Hematopoietic multipotent progenitor cell treated with erythropoietin and hydrocortisone succinate and interleukin-3 and kit ligand, for 17 days (in vitro differentiated cells): Measurements from ENCODE around the gene ADCY9.

Source experiments
- DNase-seq: peaks from one replicate; pipeline ENCODE4 v3.0.0-alpha.2; 2015; ENCODE audit warnings: low spot score

The ADCY9 gene

DNA sequence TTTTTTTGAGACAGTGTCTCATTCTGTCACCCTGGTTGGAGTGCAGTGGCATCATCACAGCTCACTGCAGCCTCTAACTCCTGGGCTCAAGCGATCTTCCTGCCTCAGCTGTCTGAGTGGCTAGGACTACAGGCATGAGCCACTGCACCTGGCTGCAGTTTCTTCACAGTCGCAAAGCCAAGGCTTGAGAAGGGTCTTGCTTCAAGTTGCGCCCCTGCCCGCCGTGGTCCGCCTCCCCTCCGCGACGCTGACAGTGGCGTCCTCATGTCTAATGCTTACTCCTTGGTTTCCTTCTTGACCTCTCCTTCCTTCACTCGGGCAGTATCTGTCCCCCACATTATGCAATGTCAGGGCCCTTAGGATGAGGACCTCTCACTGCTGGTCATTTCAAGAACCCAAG lies 112.7 kb downstream of the ADCY9 start:
- DNase-seq = no peak

DNA sequence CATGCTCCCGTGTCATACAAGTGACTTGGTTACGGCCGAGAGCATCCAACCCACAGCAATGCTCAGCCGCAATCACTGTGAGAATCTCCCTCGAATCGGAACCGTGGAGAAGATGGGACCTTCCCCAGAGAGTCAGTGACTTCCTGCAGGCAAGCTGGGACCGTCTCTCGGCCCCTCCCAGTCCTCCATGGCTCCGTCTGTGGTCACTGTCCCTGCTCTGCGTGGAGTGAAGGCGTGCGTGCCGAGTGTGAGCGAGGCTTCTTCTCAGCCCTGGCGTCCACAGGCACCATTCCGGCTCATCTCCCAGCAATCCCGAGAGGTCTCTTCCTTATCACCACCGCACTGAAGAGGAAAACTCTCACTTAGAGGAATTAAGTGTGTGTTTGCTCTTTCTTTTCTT lies 113.1 kb downstream of the ADCY9 start:
- DNase-seq = no peak

DNA sequence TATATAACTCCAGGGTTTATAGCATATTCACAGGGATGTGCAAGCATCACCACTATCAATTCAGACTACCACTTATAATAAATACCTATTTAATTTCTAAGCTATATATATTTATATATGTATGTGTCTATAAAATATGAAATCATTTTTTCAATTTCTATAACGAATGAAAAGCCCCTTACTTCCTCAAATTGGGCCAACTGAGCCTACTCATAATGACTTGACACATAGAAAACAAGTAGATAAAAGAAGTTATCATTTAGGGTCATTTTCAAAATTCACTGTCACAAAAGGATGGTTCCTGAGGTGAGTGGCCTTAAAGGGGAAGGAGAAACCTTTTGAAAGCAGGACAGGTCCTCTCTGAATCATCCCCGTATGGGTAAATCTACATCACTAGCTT lies 114.1 kb downstream of the ADCY9 start:
- DNase-seq = no peak

DNA sequence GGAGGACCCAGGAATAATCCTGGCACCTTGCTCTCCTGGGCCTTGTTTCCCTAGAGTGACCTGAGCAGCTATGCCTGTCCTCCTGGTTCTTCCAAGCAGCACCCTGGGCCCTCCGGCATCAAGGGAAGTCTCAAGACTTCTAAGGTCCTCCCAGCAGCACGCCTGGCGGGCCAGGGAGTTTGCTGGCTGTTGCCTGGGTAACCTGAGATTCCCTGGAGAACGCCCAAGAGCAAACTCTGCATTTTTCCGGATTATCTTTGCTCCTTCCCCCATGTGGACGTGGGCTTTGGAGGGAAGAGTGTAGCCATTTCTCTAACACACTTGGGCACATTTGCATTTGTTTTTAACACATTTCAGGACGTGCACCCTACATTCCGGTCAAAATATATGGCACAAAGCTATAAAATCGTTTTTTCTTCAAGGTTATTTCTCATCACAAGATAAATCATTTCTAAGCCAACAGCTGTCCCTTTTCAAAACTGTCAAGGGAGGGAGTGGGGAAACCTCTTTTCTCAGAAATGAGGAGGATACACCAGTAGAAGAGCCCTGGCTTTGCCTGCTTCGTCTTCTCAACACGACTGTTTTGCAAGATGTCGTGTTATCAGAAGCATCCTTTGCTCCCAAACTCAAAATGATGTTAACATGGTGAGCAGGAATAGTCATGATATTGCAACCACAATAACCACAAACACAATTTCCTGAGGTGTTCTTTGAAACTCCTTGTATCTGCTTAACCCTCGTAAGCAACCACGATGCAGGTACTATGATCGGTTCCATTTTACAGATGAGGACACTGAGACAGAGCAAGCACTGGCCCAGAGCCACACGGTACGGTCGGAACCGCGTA lies 116.5 kb downstream of the ADCY9 start:
- no peak for DNase-seq

DNA sequence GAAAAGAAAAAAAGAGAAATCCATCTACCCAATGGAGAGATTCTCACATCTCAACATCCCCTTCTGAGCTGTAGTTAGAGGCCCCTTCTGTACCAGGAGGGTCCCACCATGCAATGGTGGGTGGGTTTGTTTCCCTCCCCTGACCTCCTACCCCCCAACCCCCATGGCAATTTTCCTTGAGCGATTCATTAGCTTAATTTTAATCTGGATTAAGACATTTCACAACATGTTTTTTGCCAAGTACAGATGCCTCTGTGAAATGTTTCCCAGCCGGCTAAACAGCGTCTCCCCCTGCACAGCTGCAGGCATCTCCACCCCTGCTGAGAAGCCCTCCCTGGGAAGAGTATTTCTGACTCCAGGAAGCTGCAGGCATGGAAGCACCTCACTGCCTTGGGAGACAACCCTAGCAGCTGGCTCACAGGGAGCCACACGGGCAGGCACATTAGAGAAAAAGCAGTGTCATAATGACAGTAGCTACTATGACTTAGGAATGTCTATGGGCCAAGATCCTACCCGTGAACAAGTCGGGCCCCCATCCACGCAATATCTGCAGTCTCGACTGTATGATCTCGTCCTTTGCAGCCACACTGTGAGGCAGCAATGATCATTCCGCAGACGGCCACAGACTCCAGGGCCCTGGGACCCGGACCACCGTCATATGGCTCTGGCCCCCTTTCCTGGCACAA lies 117.3 kb downstream of the ADCY9 start:
- DNase-seq = no peak

DNA sequence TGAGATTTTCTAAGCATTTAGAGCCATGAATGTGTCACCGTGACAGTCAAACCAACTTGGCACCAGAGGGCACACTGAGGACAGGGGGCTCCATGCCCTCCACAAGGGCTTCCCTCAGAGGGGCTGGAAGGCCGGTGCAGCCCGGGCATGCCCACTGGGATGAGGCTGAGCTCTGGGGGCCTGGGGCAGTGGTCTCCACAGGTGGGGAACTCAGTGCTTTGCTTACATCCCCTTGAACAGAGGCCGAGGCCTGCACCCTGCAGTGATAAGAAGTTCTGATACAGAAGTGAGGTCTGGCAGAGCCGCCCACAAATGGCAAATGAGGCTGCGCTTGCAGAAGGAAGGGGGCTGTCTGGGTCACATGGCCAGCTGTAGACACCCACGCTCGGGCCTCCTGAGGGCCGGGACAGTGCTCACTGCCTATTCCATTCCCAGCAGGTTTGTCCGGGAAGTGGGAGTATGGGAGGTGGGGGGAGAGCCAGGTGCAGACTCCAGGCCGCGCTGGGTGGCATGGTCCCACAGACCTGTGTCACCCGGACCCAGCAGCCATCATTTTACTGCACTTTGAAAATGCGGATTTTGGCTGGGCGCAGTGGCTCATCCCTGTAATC lies 118.9 kb downstream of the ADCY9 start:
- no peak for DNase-seq

DNA sequence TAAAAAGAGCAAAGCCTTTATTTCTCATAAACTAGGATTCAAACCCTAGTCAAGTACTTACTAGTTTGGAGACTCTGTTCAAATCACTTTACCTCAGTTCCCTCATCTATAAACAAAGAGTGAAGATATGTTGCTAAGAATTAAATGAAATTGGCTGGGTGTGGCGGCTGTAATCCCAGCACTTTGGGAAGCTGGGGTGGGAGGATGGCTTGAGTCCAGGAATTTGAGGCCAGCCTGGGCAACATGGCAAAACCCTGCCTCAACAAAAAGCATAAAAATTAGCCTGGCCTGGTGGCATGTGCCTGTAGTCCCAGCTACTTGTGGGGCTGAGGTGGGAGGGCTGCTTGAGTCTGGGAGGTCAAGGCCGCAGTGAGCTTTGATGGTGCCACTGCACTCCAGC lies 121.2 kb downstream of the ADCY9 start:
- no peak for DNase-seq

DNA sequence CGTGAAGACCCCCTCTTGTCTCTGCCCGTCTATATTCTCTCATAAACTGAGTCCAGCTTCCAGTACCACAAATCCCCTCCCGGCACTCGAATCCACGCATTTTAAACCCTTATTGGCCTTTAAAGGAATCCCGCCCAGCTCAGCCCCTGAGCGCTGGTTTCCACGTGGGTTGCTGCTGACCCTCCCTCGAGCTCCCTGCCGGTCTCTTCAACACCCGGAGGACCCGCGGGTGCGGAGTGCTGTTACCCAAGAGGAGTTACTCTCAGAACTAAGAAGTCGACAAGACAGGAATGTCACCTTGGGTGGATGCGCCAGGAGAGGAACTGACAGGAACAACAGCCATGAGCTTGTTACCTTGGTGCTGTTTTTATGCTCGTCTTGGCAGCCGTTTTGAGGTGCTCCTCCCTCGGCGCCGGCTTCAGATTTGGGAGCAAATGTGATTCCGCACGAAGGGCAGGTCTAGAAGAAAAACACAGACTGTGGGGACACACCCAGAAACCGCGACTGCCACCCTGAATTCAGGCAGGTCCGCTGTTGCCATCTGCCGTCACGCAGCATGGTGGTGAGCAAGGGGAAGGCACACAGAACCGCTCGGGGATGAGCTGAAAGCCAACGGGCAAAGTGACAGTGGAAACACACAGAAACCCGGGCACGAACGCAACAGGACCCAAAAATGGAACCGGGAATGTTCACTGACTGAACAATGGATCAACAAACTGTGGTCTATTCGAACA lies 123.0 kb downstream of the ADCY9 start:
- DNase-seq = no peak

DNA sequence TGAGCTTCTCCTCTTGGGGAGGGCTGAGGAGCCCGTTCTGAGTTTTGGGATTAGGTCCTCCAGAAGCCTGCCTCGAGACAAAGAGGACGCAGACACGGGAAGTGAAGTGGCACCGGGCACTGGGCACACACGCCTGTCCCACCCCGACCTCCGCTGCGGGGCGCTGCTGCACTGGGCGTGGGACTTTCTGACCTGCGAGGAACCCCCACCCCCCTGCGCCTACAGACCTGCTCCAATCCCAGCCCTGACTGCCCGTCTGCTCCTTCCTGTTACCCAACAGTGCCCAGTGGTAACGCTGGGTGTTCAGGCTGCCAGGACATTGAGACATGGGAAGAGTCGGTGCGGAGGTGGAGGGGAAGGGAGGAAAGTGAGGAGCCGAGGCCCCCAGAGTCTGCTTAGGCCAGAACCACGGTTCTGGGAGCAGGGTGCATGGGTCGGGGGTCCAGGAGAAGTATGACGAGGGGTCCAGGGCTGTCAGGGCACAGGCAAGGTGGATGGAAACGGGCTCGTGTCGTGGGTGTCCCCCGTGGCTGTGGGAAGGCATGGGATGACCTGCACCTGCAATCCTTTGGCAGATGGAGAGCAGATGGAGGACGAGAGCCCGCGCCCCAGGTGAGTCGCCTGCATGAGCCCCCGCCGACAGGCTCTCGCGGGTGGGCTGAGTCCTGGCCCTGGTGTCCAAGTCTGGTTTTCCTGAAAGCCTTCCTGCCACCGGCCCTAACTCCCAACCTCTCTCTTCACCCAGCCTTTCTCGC lies 123.8 kb downstream of the ADCY9 start:
- no peak for DNase-seq

DNA sequence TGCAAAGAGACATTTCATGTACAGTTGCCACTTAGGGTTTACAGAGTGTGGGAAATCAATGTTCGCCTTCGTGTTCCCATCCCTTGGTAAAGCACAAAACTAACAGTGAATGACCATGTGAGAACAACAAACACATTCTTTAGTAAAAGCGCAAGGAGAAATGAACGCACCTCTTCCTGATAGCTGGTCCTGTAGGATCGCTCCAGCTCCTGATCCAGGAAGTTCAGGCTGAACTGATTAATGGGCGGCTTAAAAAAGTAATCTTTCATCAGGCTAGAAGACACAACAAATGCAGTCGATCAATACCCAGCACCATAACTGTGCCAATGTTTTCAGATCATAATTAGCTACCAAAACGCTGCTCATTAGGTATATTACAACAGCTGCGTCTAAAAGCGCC lies 127.4 kb downstream of the ADCY9 start:
- DNase-seq = no peak

DNA sequence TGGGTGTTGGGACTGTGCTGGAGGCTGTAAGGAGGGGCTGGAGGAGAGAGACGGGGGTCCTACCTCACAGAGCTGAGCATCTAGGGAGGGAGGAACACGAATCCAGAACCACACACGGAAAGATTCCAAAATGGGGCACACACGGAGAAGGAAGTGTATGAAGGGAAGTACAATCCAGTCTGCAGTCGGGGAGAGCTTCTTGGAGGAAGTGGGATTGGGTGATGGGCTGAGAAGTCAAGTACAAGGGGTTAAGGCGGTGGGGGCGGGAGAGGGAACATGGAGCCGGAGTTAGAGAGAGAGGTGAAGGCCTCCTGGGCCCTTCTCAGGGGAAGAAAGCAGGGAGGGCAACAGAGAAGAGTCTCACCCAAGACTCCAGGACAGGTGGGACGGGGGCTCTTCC lies 128.2 kb downstream of the ADCY9 start:
- DNase-seq = no peak

DNA sequence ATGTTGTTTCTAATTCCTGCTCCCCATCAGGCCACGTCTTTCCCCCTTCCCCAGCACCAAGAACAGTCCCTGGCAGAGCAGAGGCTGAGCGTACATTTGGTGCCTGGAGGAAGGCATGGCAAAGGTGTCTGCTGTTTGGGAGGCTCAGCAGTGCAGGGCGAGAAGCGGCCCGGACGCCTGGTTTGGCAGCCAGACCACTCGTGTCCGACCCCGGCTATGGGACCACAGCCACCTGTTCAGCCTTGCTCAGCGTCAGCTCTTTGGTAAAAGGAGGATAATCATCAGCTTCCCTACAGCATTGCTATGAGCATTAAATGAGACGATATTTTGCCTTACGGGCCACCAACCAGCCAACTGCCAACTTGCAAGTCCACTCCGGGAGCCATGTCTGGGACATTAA lies 129.0 kb downstream of the ADCY9 start:
- no peak for DNase-seq

DNA sequence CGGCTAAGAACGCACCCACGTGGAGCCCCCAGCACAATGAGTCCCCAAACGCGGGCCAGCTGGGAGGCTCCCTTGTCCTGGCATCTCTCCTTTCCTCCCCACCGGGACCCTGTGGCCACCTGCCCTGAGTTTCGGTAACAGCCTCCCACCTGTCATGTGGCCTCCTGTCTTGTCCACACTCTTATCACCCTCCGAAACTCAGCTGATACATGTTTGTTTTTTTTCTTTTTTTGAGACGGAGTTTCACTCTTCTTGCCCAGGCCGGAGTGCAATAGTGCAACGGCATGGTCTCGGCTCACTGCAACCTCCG lies 130.1 kb downstream of the ADCY9 start:
- DNase-seq = no peak

DNA sequence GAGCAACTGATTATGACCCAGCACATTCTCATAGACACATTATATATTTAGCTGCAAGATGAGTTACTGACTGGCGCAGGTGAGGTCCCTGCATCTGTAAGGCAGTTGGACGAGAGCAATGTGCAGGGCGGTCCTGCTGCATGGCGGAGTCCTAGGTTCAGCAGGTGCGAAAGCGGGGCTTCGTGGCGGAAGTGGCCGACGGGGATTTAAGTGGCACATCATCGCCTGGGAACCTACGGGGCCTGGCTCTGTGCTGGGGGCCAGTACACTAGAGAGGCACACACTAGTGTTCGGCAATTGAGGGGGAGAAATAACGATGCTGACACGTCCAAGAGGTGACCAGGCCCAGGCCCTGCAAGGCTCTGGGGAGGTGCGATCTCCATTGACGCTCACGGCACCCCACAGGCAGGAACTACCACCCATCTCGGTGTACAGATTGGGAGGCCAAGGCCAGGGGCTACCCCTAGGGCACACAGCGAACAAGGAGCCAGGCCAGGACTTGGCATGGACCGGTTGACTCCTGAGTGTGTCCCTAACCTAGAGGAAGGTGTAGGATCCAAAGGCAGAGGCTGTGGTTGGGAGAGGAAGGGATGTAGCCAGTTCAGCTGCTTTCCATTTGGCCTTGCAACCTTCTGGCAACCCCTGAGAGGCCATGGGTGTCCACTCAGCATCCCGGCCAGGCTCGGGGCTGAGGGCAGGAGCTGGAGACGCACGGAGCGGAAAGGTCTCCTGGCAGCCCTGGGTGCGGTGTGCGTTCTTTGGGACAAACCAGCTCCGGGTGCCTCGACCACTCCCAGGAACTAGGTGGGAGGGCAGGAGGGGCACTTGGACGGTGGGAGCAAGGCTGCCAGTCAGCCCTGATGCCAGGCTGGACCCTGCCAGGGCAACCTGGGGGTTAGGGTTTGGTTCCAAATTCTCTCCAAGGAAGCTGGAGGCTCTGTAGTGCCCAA lies 131.9 kb downstream of the ADCY9 start:
- DNase-seq = no peak

DNA sequence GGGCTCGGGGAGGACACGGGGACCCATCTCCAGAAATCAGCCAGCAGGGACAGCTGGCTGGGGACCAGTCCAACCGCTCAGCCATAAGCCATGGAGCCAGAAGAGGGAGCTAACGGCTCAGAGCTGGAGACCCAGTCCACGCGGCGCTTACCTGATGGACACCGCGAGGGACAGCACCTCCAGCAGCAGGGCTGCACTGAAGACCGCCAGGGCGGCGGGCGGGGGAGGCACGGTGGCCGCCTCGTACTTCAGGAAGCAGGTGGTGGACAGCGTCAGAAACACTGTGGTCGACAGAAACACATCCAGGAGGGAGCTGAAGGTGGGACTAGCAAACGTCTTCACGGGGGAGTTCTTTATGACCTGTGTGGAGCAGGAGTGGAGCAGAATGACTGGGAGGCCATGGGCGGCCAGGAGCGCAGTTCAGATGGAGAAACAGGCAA lies 133.1 kb downstream of the ADCY9 start:
- DNase-seq = no peak

DNA sequence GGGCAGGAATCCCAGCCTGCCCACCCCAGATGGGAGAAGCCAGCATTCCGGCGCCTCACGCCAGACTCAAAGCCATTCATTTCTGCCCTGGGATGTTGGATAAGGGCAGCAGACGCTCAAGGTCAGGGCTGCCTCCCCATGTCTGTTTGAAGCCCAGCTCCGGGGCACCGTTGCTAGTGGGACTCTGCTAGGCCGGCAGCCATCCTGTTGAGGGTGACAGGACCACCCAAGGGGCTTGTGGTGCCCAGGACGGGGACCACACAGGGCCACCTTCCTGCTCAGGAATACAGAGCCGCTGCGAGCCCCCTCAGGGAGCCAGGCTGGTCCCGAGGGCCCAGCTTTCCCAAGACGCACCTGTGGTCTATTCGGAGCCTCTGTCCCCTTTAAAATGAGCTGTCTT lies 134.0 kb downstream of the ADCY9 start:
- DNase-seq = no peak

DNA sequence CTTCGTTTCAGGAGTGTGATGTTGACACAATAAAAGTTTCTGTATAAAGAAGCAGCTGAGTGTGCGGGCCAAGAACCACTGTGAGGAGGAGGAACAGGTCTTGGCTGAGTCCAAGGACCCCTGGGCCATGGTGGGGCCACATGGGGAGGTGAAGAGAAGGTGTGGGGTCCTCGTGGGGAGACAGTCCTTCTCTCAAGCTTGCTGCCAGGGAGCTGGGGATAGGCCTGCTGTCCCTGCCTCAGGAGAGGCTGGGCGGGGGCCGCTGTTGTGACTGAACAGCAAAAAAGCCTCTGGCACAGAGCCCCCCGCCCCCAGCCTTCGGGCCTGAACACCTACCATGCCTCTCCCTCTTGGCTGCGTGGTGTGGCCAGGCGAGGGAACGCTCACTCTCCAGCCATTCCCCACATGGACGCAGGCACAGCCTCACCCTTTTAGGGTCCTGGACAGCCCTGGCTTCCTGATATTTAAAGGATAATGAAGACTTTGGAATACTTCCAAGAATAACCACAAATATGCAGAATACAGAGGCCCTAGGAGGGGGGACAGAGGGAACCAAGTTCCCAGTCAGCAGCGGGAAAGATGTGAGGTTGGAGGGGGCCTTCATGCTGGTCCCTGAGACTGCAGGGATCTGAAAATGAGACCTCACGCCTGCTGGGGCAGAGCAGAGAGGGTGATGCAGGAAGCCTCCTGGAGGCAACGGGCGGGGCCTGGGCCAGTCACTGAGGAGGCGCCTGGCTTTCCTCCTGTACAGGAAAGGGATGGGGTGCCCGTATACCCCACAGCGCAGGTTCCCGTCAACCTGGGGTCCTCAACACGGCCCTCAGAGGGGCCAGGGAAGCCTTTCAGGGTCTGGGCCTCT lies 135.8 kb downstream of the ADCY9 start:
- no peak for DNase-seq

DNA sequence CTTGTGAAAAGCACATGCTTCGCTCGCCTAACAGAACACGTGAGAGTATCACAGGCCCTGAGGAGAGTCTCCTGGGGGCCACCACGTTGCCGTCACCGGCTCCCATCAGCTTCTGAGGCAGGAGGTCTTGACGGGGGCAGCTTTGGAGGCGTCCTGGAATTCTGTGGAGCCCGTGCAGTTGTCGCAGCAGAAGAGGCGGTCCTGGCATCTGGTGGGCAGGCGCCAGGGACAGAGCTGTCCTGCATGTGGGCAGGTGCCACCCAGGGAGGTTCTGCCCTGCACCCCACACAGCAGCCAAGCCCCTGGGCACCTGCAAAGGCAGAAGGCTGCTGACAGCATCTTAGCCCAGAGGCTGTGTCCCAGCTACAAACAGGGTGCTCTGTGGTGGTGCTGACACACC lies 136.7 kb downstream of the ADCY9 start:
- DNase-seq = no peak

DNA sequence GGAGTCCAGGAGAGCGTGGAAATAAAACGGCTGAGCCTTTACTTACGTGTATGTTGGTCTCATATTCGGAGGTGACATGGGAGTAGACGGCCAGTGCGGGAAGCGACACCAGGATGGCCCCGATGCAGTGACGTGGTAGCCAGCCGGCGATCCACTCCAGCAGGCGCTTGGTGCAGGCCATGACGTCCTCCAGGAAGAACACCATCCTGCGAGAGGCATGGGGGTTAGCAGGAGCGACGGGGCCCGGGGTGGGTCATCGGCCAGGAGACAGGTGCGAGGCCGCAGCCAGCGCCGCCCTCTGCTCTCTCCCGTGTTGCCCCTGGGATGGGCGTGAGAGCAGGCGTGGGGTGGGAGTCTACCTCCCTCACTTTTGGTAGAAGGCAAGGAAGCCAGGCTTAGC lies 137.2 kb downstream of the ADCY9 start:
- DNase-seq = no peak

DNA sequence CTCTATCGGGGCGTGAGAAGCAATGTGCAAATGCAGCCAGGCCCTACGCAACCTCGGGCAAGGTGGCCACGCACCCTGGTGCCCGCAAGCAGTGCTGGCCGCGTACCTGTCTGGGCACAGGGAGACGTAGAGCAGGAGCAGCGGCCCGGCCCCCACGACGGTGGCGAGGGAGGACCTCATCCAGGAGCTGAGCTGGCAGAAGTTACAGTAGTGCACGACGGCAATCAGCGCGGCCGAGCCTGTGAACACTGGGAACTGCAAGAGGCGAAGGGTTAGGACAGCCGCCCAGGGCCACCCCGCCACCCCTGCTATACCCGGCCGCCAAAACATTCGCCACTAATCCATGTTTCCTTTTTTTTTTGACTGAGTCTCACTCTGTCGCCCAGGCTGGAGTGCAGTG lies 138.9 kb downstream of the ADCY9 start:
- DNase-seq = no peak
